Tibial nerve (tissue), 4 donors: ENCODE results near the gene ARX.

ENCODE experiments used
- CTCF ChIP-seq, 5 experiments: fragments of 200-600 bp in 3 of 5; fragments of 450-650 bp in 2 of 5; sonication (generic) in 3 of 5; IDR thresholded peaks; one replicate each; pipeline ENCODE4 v1.5.1; 2016 to 2019; ENCODE audit warnings: antibody characterized with exemption in 5 of 5, mild to moderate bottlenecking in 3 of 5, moderate library complexity in 2 of 5
- EP300 ChIP-seq, 2 donors: sonication (generic); formaldehyde crosslinking; IDR thresholded peaks; one replicate each; pipeline ENCODE4 v1.6.1; 2017; ENCODE audit warnings: antibody characterized with exemption in 2 of 2, mild to moderate bottlenecking in 1 of 2
- POLR2A ChIP-seq, 2 donors: fragments of 450-650 bp; IDR thresholded peaks; one replicate each; pipeline ENCODE4 v1.6.1; 2017; ENCODE audit warnings: antibody characterized with exemption in 2 of 2, mild to moderate bottlenecking in 2 of 2, moderate library complexity in 2 of 2

GRCh38 chrX:25004485-25005032, 11.2 kb downstream of the ARX start:
- no peak for TF ChIP-seq POLR2A (IDR thresholded peaks at IDR 0.05)
- TF ChIP-seq CTCF (IDR thresholded peaks at IDR 0.05) = no peak
- no peak for TF ChIP-seq EP300 (IDR thresholded peaks at IDR 0.05)
